HepG2 (cell line): ENCODE measurements around the gene TASP1. TPM values are rescaled to one million over a fixed set of nuclear protein-coding genes. Genes with fewer than 3 reads are reported as not detected.

ENCODE experiments used
- ATAC-seq: fragments of 200-7000 bp; cut with Tn5 transposase; 3 replicates; pipeline ENCODE4 v1.9.1; 2020; ENCODE audit warnings: mild to moderate bottlenecking, moderate library complexity
- BruUV-seq: library from RNA; stranded (reverse); fragments of 400-500 nt; replicated peaks from 2 replicates; lab custom pipeline; 2021; lab: Mats Ljungman, UMichigan
- CTCF ChIA-PET: fragments of 300-600 bp; formaldehyde crosslinking; extraction: SDS; loops from one replicate; lab custom pipeline; 2021; ENCODE audit warnings: low total read pairs, inconsistent platforms, low intra/inter-chr PET ratio; lab: Yijun Ruan, JAX
- POLR2A ChIA-PET: fragments of 350-600 bp; sonication (Branson Sonifier 250); formaldehyde crosslinking; loops from one replicate; lab custom pipeline; 2020; ENCODE audit warnings: antibody characterized with exemption, inconsistent platforms; lab: Yijun Ruan, JAX
- DNase-seq: peaks from one replicate; pipeline ENCODE4 v3.0.0-alpha.2; 2015; ENCODE audit warnings: low spot score
- FAIRE-seq: peaks from 3 replicates; lab custom pipeline; 2011; peaks lifted over from hg19 to GRCh38; lab: Jason Lieb, UNC
- H2AFZ ChIP-seq: one replicate; pipeline ENCODE4 v1.6.1; 2011; ENCODE audit warnings: low read length, inconsistent platforms
- H3K27ac ChIP-seq: fragments of 300-600 bp; 3 replicates; pipeline ENCODE4 v1.8.0; 2011; ENCODE audit warnings: mixed run types, mild to moderate bottlenecking, mixed read lengths, low read length, inconsistent platforms; ENCODE audit not compliant: insufficient read depth; ENCODE audit errors: extremely low read length
- H3K27me3 ChIP-seq, 2 experiments: fragments of 200-600 bp in 1 of 2; 2 replicates in 1 of 2; 3 replicates in 1 of 2; pipeline versions ENCODE4 v1.6.0 to v1.8.0; 2011; ENCODE audit warnings: low read length in 2 of 2, mild to moderate bottlenecking in 2 of 2, moderate library complexity in 2 of 2, inconsistent platforms in 1 of 2; ENCODE audit not compliant: insufficient read depth in 2 of 2, control insufficient read depth in 1 of 2
- H3K36me3 ChIP-seq, 2 experiments: fragments of 200-600 bp in 1 of 2; replicated peaks in 1 of 2; 2 replicates in 1 of 2; 3 replicates in 1 of 2; pipeline versions ENCODE4 v1.5.1 to v1.8.0; 2011; ENCODE audit warnings: low read length in 2 of 2, inconsistent platforms in 1 of 2; ENCODE audit not compliant: insufficient read depth in 2 of 2, control insufficient read depth in 1 of 2
- H3K4me1 ChIP-seq: 2 replicates; pipeline ENCODE4 v1.5.1; 2012; ENCODE audit warnings: low read length, inconsistent platforms; ENCODE audit not compliant: insufficient read depth
- H3K4me2 ChIP-seq: 2 replicates; pipeline ENCODE4 v1.6.0; 2011; ENCODE audit warnings: low read depth, low read length, inconsistent platforms
- H3K4me3 ChIP-seq, 3 experiments: fragments of 200-600 bp in 1 of 3; sonication (generic), shearing (Covaris generic) in 1 of 3; replicated peaks in 1 of 3; 2 replicates each; pipeline ENCODE4 v1.5.1; 2011 to 2016; ENCODE audit warnings: low read length in 3 of 3, inconsistent platforms in 2 of 3, low read depth in 2 of 3, mild to moderate bottlenecking in 2 of 3, control low read depth in 1 of 3, mixed read lengths in 1 of 3; ENCODE audit not compliant: insufficient read depth in 1 of 3
- H3K79me2 ChIP-seq: one replicate; pipeline ENCODE4 v1.6.1; 2011; ENCODE audit warnings: low read length, inconsistent platforms; ENCODE audit not compliant: insufficient read depth
- H3K9ac ChIP-seq: 2 replicates; pipeline ENCODE4 v1.6.0; 2011; ENCODE audit warnings: mild to moderate bottlenecking, low read depth, low read length, inconsistent platforms; ENCODE audit not compliant: insufficient read depth
- H3K9me3 ChIP-seq: 2 replicates; pipeline ENCODE4 v1.5.1; 2012; ENCODE audit warnings: mild to moderate bottlenecking, low read length
- H4K20me1 ChIP-seq: 2 replicates; pipeline ENCODE4 v1.6.0; 2011; ENCODE audit warnings: inconsistent platforms, mild to moderate bottlenecking, low read length, moderate library complexity; ENCODE audit not compliant: insufficient read depth
- HIVEP1 ChIP-seq: sonication (generic); formaldehyde crosslinking; IDR thresholded peaks from 2 replicates; pipeline ENCODE4 v1.4.0; 2020; ENCODE audit warnings: mild to moderate bottlenecking, missing genetic modification reagents
- MAFK ChIP-seq, 2 experiments: IDR thresholded peaks in 1 of 2; conservative IDR thresholded peaks in 1 of 2; 2 replicates each; pipeline ENCODE4 v1.6.1; 2011; ENCODE audit warnings: improper control_type of control experiment in 2 of 2, low read length in 2 of 2
- MEIS2 ChIP-seq: sonication (generic); formaldehyde crosslinking; IDR thresholded peaks from 2 replicates; pipeline ENCODE4 v1.9.0; 2021; ENCODE audit warnings: mild to moderate bottlenecking, missing genetic modification reagents
- PPARG ChIP-seq: conservative IDR thresholded peaks from 2 replicates; pipeline ENCODE4 v1.6.1; 2016; ENCODE audit warnings: missing biosample characterization, missing genetic modification reagents
- TGIF2 ChIP-seq: IDR thresholded peaks from 2 replicates; pipeline ENCODE4 v1.6.1; 2016; ENCODE audit warnings: control low read depth, missing compliant biosample characterization
- ZNF629 ChIP-seq: sonication (generic); formaldehyde crosslinking; conservative IDR thresholded peaks from 2 replicates; pipeline ENCODE4 v1.5.0; 2020; ENCODE audit warnings: missing genetic modification reagents
- ZNF746 ChIP-seq: sonication (generic); formaldehyde crosslinking; IDR thresholded peaks from 2 replicates; pipeline ENCODE4 v1.8.0; 2022; ENCODE audit warnings: mild to moderate bottlenecking, missing genetic modification reagents
- ZSCAN31 ChIP-seq: sonication (generic); formaldehyde crosslinking; IDR thresholded peaks from 2 replicates; pipeline ENCODE4 v1.5.0; 2020; ENCODE audit warnings: low read depth, mild to moderate bottlenecking, missing genetic modification reagents
- WGBS: methylation state at CpG from one replicate; pipeline ENCODE4 v1.1.6; 2017; ENCODE audit warnings: low lambda C conversion rate; 5-methylcytosine and 5-hydroxymethylcytosine counted together
- in situ Hi-C: cut with HindIII; loops from 2 replicates; pipeline ENCODE4 v1.10.0; 2017; ENCODE audit warnings: low pct_unique_long_range_greater_than_20kb; ENCODE audit not compliant: extremely low pct_ligation_motif_present
- intact Hi-C: fragments of 100-400 bp; cut with micrococcal nuclease; formaldehyde crosslinking; loops from one replicate; pipeline ENCODE4 v1.10.0; 2022; ENCODE audit not compliant: unreplicated experiment
- polyA plus RNA-seq, 8 experiments: library from polyadenylated mRNA; depleted of rRNA in 3 of 8; stranded (reverse) in 7 of 8; unstranded in 1 of 8; fragments of >200 nt; fragmentation: Illumina TruSeq in 4 of 8; extraction: Trizol in 4 of 8; gene quantifications; 2 replicates each; pipeline versions ENCODE4 v1.2.1 to v1.2.3, GENCODE V29; 2011 to 2016; ENCODE audit warnings: low read depth in 4 of 8, missing spikeins in 1 of 8, mixed read lengths in 1 of 8; ENCODE audit not compliant: insufficient read depth in 1 of 8
- total RNA-seq, 5 experiments: library from RNA; depleted of rRNA; stranded (reverse); fragments of >200 nt; fragmentation: Illumina TruSeq; extraction: Trizol; gene quantifications; 2 replicates each; pipeline ENCODE4 v1.2.3, GENCODE V29; 2016; ENCODE audit warnings: low read depth in 1 of 5
- TF ChIP-seq, protein P1 (sequence below): IDR thresholded peaks from 2 replicates; pipeline ENCODE4 v1.6.1; 2016; ENCODE audit warnings: missing compliant biosample characterization, missing genetic modification reagents, borderline replicate concordance
- TF ChIP-seq, protein P2 (sequence below): sonication (generic); formaldehyde crosslinking; IDR thresholded peaks from 2 replicates; pipeline ENCODE4 v1.4.0; 2020; ENCODE audit warnings: mild to moderate bottlenecking, low read depth, missing genetic modification reagents
- TF ChIP-seq, protein P3 (sequence below): sonication (generic); formaldehyde crosslinking; IDR thresholded peaks from 2 replicates; pipeline ENCODE4 v1.4.0; 2020; ENCODE audit warnings: missing genetic modification reagents, mild to moderate bottlenecking, borderline replicate concordance
- TF ChIP-seq, protein P4 (sequence below): sonication (generic); formaldehyde crosslinking; IDR thresholded peaks from 2 replicates; pipeline ENCODE4 v1.4.0; 2020; ENCODE audit warnings: missing genetic modification reagents, borderline replicate concordance
- TF ChIP-seq, protein P5 (sequence below): sonication (generic); formaldehyde crosslinking; IDR thresholded peaks from 2 replicates; pipeline ENCODE4 v1.5.0; 2020; ENCODE audit warnings: mild to moderate bottlenecking, missing genetic modification reagents, borderline replicate concordance

TASP1 gene
- total and polyA plus RNA-seq, 2 of the 13 experiments (the other 11 are each of a cell fraction or from before 2014, with no cell fraction given): 10.0 to 25.2 TPM

DNA sequence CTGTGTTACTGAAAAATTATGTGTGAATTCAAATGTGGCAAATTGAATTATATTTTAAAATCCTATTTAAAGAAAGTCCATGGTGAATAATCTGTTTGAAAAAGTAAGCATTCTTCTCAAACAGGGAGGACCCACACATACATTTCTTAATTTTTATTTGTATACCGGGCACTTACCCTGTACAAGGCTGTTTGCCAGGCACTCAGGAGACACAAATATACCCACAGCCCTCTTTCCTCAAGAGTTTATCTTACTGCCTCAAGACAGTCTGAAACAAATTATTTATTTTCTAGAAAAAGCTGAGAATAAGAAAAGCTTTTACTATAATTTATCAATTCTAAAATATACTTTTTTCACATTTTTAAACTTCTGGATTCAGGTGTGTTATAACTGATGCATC, 114.4 kb downstream of the TASP1 start:
- in situ Hi-C loops: no loop called here
- POLR2A ChIA-PET: no interaction called here
- Histone ChIP-seq H3K9me3 (no peaks in the 10 kb centered on the region), H4K20me1 (no peaks in the 10 kb centered on the region), H3K36me3 (peaks cover 9 to 22% of the 10 kb centered on the region in 2 experiments; a peak in 4 of 5 replicates), H2AFZ (no peak overlapping the region)
- no peak for DNase-seq
- no peak for FAIRE-seq
- 95% methylated on average over 1 of the region's 1 CpG for WGBS
- intact Hi-C loops: no loop called here
- no peak for ATAC-seq
- TF ChIP-seq, protein P1, sequence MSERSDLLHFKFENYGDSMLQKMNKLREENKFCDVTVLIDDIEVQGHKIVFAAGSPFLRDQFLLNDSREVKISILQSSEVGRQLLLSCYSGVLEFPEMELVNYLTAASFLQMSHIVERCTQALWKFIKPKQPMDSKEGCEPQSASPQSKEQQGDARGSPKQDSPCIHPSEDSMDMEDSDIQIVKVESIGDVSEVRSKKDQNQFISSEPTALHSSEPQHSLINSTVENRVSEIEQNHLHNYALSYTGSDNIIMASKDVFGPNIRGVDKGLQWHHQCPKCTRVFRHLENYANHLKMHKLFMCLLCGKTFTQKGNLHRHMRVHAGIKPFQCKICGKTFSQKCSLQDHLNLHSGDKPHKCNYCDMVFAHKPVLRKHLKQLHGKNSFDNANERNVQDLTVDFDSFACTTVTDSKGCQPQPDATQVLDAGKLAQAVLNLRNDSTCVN: no peak
- TF ChIP-seq, protein P2, sequence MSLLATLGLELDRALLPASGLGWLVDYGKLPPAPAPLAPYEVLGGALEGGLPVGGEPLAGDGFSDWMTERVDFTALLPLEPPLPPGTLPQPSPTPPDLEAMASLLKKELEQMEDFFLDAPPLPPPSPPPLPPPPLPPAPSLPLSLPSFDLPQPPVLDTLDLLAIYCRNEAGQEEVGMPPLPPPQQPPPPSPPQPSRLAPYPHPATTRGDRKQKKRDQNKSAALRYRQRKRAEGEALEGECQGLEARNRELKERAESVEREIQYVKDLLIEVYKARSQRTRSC: no peak
- TF ChIP-seq, protein P3, sequence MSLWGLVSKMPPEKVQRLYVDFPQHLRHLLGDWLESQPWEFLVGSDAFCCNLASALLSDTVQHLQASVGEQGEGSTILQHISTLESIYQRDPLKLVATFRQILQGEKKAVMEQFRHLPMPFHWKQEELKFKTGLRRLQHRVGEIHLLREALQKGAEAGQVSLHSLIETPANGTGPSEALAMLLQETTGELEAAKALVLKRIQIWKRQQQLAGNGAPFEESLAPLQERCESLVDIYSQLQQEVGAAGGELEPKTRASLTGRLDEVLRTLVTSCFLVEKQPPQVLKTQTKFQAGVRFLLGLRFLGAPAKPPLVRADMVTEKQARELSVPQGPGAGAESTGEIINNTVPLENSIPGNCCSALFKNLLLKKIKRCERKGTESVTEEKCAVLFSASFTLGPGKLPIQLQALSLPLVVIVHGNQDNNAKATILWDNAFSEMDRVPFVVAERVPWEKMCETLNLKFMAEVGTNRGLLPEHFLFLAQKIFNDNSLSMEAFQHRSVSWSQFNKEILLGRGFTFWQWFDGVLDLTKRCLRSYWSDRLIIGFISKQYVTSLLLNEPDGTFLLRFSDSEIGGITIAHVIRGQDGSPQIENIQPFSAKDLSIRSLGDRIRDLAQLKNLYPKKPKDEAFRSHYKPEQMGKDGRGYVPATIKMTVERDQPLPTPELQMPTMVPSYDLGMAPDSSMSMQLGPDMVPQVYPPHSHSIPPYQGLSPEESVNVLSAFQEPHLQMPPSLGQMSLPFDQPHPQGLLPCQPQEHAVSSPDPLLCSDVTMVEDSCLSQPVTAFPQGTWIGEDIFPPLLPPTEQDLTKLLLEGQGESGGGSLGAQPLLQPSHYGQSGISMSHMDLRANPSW (CRISPR knock-in tag): no peak
- TF ChIP-seq, protein P4, sequence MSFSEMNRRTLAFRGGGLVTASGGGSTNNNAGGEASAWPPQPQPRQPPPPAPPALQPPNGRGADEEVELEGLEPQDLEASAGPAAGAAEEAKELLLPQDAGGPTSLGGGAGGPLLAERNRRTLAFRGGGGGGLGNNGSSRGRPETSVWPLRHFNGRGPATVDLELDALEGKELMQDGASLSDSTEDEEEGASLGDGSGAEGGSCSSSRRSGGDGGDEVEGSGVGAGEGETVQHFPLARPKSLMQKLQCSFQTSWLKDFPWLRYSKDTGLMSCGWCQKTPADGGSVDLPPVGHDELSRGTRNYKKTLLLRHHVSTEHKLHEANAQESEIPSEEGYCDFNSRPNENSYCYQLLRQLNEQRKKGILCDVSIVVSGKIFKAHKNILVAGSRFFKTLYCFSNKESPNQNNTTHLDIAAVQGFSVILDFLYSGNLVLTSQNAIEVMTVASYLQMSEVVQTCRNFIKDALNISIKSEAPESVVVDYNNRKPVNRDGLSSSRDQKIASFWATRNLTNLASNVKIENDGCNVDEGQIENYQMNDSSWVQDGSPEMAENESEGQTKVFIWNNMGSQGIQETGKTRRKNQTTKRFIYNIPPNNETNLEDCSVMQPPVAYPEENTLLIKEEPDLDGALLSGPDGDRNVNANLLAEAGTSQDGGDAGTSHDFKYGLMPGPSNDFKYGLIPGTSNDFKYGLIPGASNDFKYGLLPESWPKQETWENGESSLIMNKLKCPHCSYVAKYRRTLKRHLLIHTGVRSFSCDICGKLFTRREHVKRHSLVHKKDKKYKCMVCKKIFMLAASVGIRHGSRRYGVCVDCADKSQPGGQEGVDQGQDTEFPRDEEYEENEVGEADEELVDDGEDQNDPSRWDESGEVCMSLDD: no peak
- TF ChIP-seq, protein P5, sequence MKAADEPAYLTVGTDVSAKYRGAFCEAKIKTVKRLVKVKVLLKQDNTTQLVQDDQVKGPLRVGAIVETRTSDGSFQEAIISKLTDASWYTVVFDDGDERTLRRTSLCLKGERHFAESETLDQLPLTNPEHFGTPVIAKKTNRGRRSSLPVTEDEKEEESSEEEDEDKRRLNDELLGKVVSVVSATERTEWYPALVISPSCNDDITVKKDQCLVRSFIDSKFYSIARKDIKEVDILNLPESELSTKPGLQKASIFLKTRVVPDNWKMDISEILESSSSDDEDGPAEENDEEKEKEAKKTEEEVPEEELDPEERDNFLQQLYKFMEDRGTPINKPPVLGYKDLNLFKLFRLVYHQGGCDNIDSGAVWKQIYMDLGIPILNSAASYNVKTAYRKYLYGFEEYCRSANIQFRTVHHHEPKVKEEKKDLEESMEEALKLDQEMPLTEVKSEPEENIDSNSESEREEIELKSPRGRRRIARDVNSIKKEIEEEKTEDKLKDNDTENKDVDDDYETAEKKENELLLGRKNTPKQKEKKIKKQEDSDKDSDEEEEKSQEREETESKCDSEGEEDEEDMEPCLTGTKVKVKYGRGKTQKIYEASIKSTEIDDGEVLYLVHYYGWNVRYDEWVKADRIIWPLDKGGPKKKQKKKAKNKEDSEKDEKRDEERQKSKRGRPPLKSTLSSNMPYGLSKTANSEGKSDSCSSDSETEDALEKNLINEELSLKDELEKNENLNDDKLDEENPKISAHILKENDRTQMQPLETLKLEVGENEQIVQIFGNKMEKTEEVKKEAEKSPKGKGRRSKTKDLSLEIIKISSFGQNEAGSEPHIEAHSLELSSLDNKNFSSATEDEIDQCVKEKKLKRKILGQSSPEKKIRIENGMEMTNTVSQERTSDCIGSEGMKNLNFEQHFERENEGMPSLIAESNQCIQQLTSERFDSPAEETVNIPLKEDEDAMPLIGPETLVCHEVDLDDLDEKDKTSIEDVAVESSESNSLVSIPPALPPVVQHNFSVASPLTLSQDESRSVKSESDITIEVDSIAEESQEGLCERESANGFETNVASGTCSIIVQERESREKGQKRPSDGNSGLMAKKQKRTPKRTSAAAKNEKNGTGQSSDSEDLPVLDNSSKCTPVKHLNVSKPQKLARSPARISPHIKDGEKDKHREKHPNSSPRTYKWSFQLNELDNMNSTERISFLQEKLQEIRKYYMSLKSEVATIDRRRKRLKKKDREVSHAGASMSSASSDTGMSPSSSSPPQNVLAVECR: no peak
- TF ChIP-seq ZNF746 (CRISPR knock-in tag) (no peak), HIVEP1 (CRISPR knock-in tag) (no peak), MAFK (conservative IDR thresholded peaks at IDR 0.05 in 1 of 2, IDR thresholded peaks at IDR 0.05 in 1 of 2; ENCODE audit: low read length in 2 of 2) (no peak), ZNF629 (no peak), ZSCAN31 (CRISPR knock-in tag) (no peak), PPARG (CRISPR knock-in tag) (no peak), TGIF2 (CRISPR knock-in tag) (no peak), MEIS2 (CRISPR knock-in tag) (no peak)
- TF ChIP-seq, all 625 proteins: peak for 0
- Histone ChIP-seq H3K79me2 (no peaks in the 10 kb centered on the region), H3K9ac (no peak overlapping the region), H3K4me3 (no peak overlapping the region), H3K27me3 (no peaks in the 10 kb centered on the region), H3K27ac (no peak overlapping the region), H3K4me2 (no peak overlapping the region), H3K4me1 (peaks cover 13% of the 10 kb centered on the region)
- CTCF ChIA-PET: no interaction called here
- no TSS peak for BruUV-seq
